ENCODE measurements around the gene CSRNP3. TPM values are rescaled to one million over a fixed set of nuclear protein-coding genes. Genes with fewer than 3 reads are reported as not detected.

CSRNP3 gene
- total RNA-seq, 4 donors from 2014 or later: 1.3 to 5.5 (median 2.6) TPM

DNA sequence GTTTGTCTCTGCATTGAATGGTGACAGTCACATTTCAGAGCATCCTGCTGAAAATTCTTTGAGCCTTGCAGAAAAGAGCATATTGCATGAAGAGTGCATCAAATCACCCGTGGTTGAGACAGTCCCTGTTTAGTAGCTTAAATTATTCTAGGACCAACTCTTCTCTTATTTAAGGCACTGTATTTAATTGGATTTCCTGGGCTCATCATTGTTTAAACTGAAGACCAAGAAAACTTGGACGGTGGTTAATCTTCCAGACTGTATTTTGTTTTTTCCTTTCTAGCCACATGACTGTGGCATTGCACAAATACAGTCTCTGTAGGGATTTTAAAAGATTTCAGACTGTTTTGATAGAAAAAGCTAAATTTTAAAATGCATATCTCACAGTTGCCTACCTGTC lies 210.1 kb downstream of the CSRNP3 start:
- TF ChIP-seq EP300 (IDR thresholded peaks at IDR 0.05): no peak
- TF ChIP-seq, protein P1, sequence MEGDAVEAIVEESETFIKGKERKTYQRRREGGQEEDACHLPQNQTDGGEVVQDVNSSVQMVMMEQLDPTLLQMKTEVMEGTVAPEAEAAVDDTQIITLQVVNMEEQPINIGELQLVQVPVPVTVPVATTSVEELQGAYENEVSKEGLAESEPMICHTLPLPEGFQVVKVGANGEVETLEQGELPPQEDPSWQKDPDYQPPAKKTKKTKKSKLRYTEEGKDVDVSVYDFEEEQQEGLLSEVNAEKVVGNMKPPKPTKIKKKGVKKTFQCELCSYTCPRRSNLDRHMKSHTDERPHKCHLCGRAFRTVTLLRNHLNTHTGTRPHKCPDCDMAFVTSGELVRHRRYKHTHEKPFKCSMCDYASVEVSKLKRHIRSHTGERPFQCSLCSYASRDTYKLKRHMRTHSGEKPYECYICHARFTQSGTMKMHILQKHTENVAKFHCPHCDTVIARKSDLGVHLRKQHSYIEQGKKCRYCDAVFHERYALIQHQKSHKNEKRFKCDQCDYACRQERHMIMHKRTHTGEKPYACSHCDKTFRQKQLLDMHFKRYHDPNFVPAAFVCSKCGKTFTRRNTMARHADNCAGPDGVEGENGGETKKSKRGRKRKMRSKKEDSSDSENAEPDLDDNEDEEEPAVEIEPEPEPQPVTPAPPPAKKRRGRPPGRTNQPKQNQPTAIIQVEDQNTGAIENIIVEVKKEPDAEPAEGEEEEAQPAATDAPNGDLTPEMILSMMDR (IDR thresholded peaks at IDR 0.05): no peak
- TF ChIP-seq POLR2A (IDR thresholded peaks at IDR 0.05): no peak
- no peak overlapping the region for H3K27ac ChIP-seq
- no peaks in the 10 kb centered on the region for H3K9me3 ChIP-seq
- peaks cover 0 to 36% (median 2%) of the 10 kb centered on the region in 4 donors for H3K4me1 ChIP-seq
- H3K4me3 ChIP-seq: no peak overlapping the region
- WGBS, 2 donors: 61 to 70% methylated on average over 2 of the region's 2 CpGs
- H3K36me3 ChIP-seq: peaks cover 0 to 4% (median 0%) of the 10 kb centered on the region in 3 donors
- no peak for DNase-seq (ENCODE audit: low spot score in 2 of 2)
- H3K27me3 ChIP-seq: no peaks in the 10 kb centered on the region

- Histone ChIP-seq H3K36me3 (peaks cover 0 to 4% (median 0%) of the 10 kb centered on the region in 3 donors), H3K4me3 (no peak overlapping the region), H3K4me1 (peaks cover 0 to 36% (median 2%) of the 10 kb centered on the region in 4 donors), H3K27me3 (no peaks in the 10 kb centered on the region), H3K9me3 (no peaks in the 10 kb centered on the region), H3K27ac (peak overlapping the region; percentile 27 to 82 (median 76))
- TF ChIP-seq POLR2A (IDR thresholded peaks at IDR 0.05) (no peak), EP300 (IDR thresholded peaks at IDR 0.05) (peak in 1 of 2 donors; percentile 66)
- TF ChIP-seq, protein P1 (IDR thresholded peaks at IDR 0.05): no peak
- DNase-seq (ENCODE audit: low spot score in 2 of 2): no peak
- 12 to 26% methylated on average over 1 of the region's 1 CpG for WGBS, 2 donors
Observed at GRCh38 chr2:165681841-165682240, 212.3 kb downstream of the CSRNP3 start.

GRCh38 chr2:165682546-165682945 lies 213.0 kb downstream of the CSRNP3 start:
- Histone ChIP-seq H3K27ac (peak overlapping the region in 3 of 4 donors; percentile 70 to 82 (median 81)), H3K27me3 (no peaks in the 10 kb centered on the region), H3K4me1 (peaks cover 0 to 36% (median 2%) of the 10 kb centered on the region in 4 donors), H3K9me3 (no peaks in the 10 kb centered on the region), H3K4me3 (no peak overlapping the region), H3K36me3 (peaks cover 0 to 4% (median 0%) of the 10 kb centered on the region in 3 donors)
- 18 to 21% methylated on average over 1 of the region's 1 CpG for WGBS, 2 donors
- TF ChIP-seq EP300 (IDR thresholded peaks at IDR 0.05) (peak; percentile 74), POLR2A (IDR thresholded peaks at IDR 0.05) (no peak)
- TF ChIP-seq, protein P1 (IDR thresholded peaks at IDR 0.05): no peak
- DNase-seq (ENCODE audit: low spot score in 2 of 2): no peak

DNA sequence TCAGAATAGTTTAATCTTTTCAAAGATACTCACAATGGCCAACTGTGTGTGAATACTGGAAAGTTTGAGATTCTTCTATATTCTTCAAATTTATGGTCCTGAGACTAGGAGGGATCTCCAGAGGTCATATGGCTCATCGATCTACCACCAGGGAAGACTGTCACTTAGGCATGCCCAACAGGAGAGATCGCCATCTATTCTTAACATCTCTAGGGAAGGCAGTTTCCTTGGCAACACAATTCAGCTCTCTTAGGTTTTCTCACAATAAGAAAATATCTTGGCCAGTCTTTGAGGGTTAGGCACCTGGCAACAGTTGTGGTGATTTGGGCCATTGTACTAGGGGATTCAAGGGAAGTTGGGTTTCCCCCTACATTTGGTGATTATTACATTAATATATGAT lies 217.3 kb downstream of the CSRNP3 start:
- Histone ChIP-seq H3K4me1 (peaks cover 0 to 23% (median 2%) of the 10 kb centered on the region in 4 donors), H3K36me3 (no peaks in the 10 kb centered on the region), H3K4me3 (no peak overlapping the region), H3K27ac (peak overlapping the region in 1 of 4 donors; percentile 33), H3K9me3 (no peaks in the 10 kb centered on the region), H3K27me3 (no peaks in the 10 kb centered on the region)
- DNase-seq (ENCODE audit: low spot score in 2 of 2): no peak
- TF ChIP-seq EP300 (IDR thresholded peaks at IDR 0.05): no peak
- TF ChIP-seq, protein P1 (IDR thresholded peaks at IDR 0.05): no peak
- TF ChIP-seq POLR2A (IDR thresholded peaks at IDR 0.05): no peak
- WGBS, 2 donors: 81 to 88% methylated on average over 2 of the region's 2 CpGs

DNA sequence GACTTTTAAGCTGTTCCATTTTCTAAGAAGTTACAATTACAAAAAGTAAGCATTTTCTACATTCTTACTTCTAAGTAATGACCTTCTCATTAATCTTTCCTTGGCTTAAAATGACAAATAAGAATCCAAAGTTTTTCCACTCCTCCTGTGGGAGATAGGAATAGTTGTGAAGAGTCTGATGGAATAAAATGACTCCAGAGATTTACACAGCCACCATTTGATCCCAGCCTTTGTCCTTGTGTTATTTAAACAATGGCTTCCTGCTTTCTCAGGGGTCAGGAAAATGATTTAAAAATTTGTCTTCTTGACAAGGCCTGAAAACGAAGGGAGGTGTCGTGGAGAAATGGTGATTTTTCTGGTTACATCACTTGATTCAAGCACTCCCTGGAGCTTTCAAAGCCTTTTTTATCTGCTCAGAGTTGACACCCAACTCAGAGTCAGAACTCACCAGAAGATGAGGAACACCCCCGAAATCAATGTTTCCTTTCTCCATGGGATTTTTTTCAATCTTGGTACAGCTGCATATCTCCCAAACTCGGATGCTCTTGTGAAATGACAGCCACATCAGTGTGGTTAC lies 218.0 kb downstream of the CSRNP3 start:
- DNase-seq (ENCODE audit: low spot score in 2 of 2): no peak
- TF ChIP-seq POLR2A (IDR thresholded peaks at IDR 0.05): no peak
- TF ChIP-seq EP300 (IDR thresholded peaks at IDR 0.05): no peak
- TF ChIP-seq, protein P1 (IDR thresholded peaks at IDR 0.05): no peak
- Histone ChIP-seq H3K4me1 (peaks cover 0 to 16% (median 2%) of the 10 kb centered on the region in 4 donors), H3K9me3 (no peaks in the 10 kb centered on the region), H3K27ac (peak overlapping the region in 1 of 4 donors; percentile 33), H3K36me3 (no peaks in the 10 kb centered on the region), H3K27me3 (no peaks in the 10 kb centered on the region), H3K4me3 (no peak overlapping the region)
- WGBS, 2 donors: 60 to 74% methylated on average over 4 of the region's 4 CpGs

All from tibial nerve (tissue), 4 donors.